ENCODE results near the gene KCNQ1. TPM values are rescaled to one million over a fixed set of nuclear protein-coding genes. Genes with fewer than 3 reads are reported as not detected.

KCNQ1 gene
- total and polyA plus RNA-seq, 2 donors (not counting 1 experiment from before 2014, with no cell fraction given): not detected

GRCh38 chr11:2700415-2701211 lies 255.8 kb downstream of the KCNQ1 start:
- Histone ChIP-seq H3K79me2 (ENCODE audit: control insufficient read depth, insufficient read depth, low read length) (peaks cover 34% of the 10 kb centered on the region), H3K9me3 (ENCODE audit: control insufficient read depth, insufficient read depth, low read depth, low read length) (no peaks in the 10 kb centered on the region), H2AFZ (ENCODE audit: low read length) (no peak overlapping the region), H3K4me2 (ENCODE audit: extremely low read depth, insufficient read depth, low read length) (peak overlapping the region; percentile 58), H3K36me3 (ENCODE audit: control insufficient read depth, insufficient read depth, low read length) (no peaks in the 10 kb centered on the region), H3K27ac (ENCODE audit: insufficient read depth, low read length) (peak overlapping the region; percentile 67), H3K27me3 (ENCODE audit: control insufficient read depth, insufficient read depth, low read length) (no peaks in the 10 kb centered on the region), H4K20me1 (ENCODE audit: control insufficient read depth, extremely low read depth, insufficient read depth, low read length) (no peaks in the 10 kb centered on the region), H3K9ac (ENCODE audit: insufficient read depth, low read length) (peak overlapping the region; percentile 58), H3K4me1 (ENCODE audit: control insufficient read depth, extremely low read depth, insufficient read depth, low read length) (peaks cover 2% of the 10 kb centered on the region), H3K4me3 (replicated peaks in 1 of 4; ENCODE audit: control extremely low read depth in 1 of 4, insufficient read depth in 1 of 4, low read depth in 3 of 4, low read length in 4 of 4) (peak overlapping the region; percentile 25 to 57 (median 36))
- peak; percentile 15 to 28 for DNase-seq (ENCODE audit: low read depth in 2 of 2)
- TF ChIP-seq EZH2 (IDR thresholded peaks at IDR 0.05; ENCODE audit: low read length, missing control alignments): no peak
- TF ChIP-seq, protein P1, sequence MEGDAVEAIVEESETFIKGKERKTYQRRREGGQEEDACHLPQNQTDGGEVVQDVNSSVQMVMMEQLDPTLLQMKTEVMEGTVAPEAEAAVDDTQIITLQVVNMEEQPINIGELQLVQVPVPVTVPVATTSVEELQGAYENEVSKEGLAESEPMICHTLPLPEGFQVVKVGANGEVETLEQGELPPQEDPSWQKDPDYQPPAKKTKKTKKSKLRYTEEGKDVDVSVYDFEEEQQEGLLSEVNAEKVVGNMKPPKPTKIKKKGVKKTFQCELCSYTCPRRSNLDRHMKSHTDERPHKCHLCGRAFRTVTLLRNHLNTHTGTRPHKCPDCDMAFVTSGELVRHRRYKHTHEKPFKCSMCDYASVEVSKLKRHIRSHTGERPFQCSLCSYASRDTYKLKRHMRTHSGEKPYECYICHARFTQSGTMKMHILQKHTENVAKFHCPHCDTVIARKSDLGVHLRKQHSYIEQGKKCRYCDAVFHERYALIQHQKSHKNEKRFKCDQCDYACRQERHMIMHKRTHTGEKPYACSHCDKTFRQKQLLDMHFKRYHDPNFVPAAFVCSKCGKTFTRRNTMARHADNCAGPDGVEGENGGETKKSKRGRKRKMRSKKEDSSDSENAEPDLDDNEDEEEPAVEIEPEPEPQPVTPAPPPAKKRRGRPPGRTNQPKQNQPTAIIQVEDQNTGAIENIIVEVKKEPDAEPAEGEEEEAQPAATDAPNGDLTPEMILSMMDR (conservative IDR thresholded peaks at IDR 0.05 in 1 of 2, IDR thresholded peaks at IDR 0.05 in 1 of 2; ENCODE audit: low read depth in 1 of 2, low read length in 2 of 2): no peak

- H3K4me3 ChIP-seq (replicated peaks in 1 of 4; ENCODE audit: control extremely low read depth in 1 of 4, insufficient read depth in 1 of 4, low read depth in 3 of 4, low read length in 4 of 4): no peak overlapping the region
- peaks cover 2% of the 10 kb centered on the region for H3K4me1 ChIP-seq (ENCODE audit: control insufficient read depth, extremely low read depth, insufficient read depth, low read length)
- H3K36me3 ChIP-seq (ENCODE audit: control insufficient read depth, insufficient read depth, low read length): no peaks in the 10 kb centered on the region
- no peaks in the 10 kb centered on the region for H3K9me3 ChIP-seq (ENCODE audit: control insufficient read depth, insufficient read depth, low read depth, low read length)
- TF ChIP-seq EZH2 (IDR thresholded peaks at IDR 0.05; ENCODE audit: low read length, missing control alignments): no peak
- TF ChIP-seq, protein P1 (conservative IDR thresholded peaks at IDR 0.05 in 1 of 2, IDR thresholded peaks at IDR 0.05 in 1 of 2; ENCODE audit: low read depth in 1 of 2, low read length in 2 of 2): no peak
- no peak overlapping the region for H2AFZ ChIP-seq (ENCODE audit: low read length)
- no peak overlapping the region for H3K9ac ChIP-seq (ENCODE audit: insufficient read depth, low read length)
- H3K27me3 ChIP-seq (ENCODE audit: control insufficient read depth, insufficient read depth, low read length): no peaks in the 10 kb centered on the region
- peaks cover 32% of the 10 kb centered on the region for H3K79me2 ChIP-seq (ENCODE audit: control insufficient read depth, insufficient read depth, low read length)
- H3K4me2 ChIP-seq (ENCODE audit: extremely low read depth, insufficient read depth, low read length): no peak overlapping the region
- no peak overlapping the region for H3K27ac ChIP-seq (ENCODE audit: insufficient read depth, low read length)
- H4K20me1 ChIP-seq (ENCODE audit: control insufficient read depth, extremely low read depth, insufficient read depth, low read length): no peaks in the 10 kb centered on the region
- no peak for DNase-seq (ENCODE audit: low read depth in 2 of 2)
Observed at GRCh38 chr11:2701230-2701629, 256.4 kb downstream of the KCNQ1 start.

GRCh38 chr11:2701898-2702434 lies 257.2 kb downstream of the KCNQ1 start:
- TF ChIP-seq, protein P1 (conservative IDR thresholded peaks at IDR 0.05 in 1 of 2, IDR thresholded peaks at IDR 0.05 in 1 of 2; ENCODE audit: low read depth in 1 of 2, low read length in 2 of 2): no peak
- TF ChIP-seq EZH2 (IDR thresholded peaks at IDR 0.05; ENCODE audit: low read length, missing control alignments): no peak
- H3K9ac ChIP-seq (ENCODE audit: insufficient read depth, low read length): no peak overlapping the region
- no peak overlapping the region for H2AFZ ChIP-seq (ENCODE audit: low read length)
- H3K4me1 ChIP-seq (ENCODE audit: control insufficient read depth, extremely low read depth, insufficient read depth, low read length): peaks cover 2% of the 10 kb centered on the region
- no peak for DNase-seq (ENCODE audit: low read depth in 2 of 2)
- H3K9me3 ChIP-seq (ENCODE audit: control insufficient read depth, insufficient read depth, low read depth, low read length): no peaks in the 10 kb centered on the region
- H3K4me2 ChIP-seq (ENCODE audit: extremely low read depth, insufficient read depth, low read length): no peak overlapping the region
- peaks cover 25% of the 10 kb centered on the region for H3K79me2 ChIP-seq (ENCODE audit: control insufficient read depth, insufficient read depth, low read length)
- H3K27ac ChIP-seq (ENCODE audit: insufficient read depth, low read length): no peak overlapping the region
- H4K20me1 ChIP-seq (ENCODE audit: control insufficient read depth, extremely low read depth, insufficient read depth, low read length): no peaks in the 10 kb centered on the region
- H3K27me3 ChIP-seq (ENCODE audit: control insufficient read depth, insufficient read depth, low read length): no peaks in the 10 kb centered on the region
- H3K4me3 ChIP-seq (replicated peaks in 1 of 4; ENCODE audit: control extremely low read depth in 1 of 4, insufficient read depth in 1 of 4, low read depth in 3 of 4, low read length in 4 of 4): no peak overlapping the region
- H3K36me3 ChIP-seq (ENCODE audit: control insufficient read depth, insufficient read depth, low read length): no peaks in the 10 kb centered on the region

Data from fibroblast of lung (primary cell).